NB4 (cell line): ENCODE results near the gene CARD9.

Experiments
- MYC ChIP-seq: IDR thresholded peaks from 2 replicates; pipeline ENCODE4 v1.6.1; 2011; ENCODE audit warnings: low read depth, low read length
- POLR2A ChIP-seq: IDR thresholded peaks from 2 replicates; pipeline ENCODE4 v1.6.1; 2011; ENCODE audit warnings: mild to moderate bottlenecking; ENCODE audit not compliant: insufficient read length; ENCODE audit errors: extremely low read depth
- TF ChIP-seq, protein P1 (sequence below): IDR thresholded peaks from one replicate; pipeline ENCODE4 v1.5.1; 2012; ENCODE audit warnings: low read depth, low read length

DNA sequence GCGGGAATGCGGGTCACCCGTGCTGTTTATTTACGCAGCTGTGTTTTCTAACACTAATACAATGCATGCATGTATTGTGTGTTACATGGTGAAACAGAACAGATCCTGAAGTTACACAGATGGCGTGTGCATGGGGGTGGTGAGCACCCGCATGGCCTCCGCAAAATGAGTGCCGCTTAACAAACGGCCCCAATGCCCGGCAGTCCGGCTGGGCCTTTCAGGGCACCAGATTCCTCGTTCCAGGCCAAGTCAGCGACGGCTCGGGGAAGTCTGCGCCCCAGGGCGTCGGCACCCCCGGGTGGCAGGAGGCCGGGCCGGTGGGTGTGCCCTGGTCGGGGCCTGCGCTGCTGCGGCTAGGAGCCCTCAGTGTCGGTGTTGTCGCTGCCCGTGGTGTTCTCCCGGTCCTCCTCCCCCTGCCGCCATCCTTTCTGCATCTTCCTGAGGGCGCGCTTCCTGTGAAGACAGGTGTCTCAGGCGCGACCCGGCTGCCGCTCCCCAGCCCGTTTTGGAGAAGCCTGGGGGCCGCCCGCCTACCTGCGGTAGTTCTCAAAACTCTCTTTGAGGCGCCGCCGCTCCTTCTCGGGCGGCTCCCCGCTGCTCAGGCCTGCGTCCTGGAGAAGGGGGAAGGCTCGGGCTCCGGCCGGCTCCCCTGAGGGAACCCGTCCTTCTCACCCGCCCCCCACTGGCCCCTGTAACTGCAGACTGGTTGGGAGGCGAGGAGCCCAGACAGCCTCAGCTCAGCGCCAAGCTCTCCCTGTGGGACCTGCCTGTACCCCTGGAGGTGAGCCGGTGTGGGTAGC is 9.3 kb downstream of the CARD9 start:
- TF ChIP-seq, protein P1, sequence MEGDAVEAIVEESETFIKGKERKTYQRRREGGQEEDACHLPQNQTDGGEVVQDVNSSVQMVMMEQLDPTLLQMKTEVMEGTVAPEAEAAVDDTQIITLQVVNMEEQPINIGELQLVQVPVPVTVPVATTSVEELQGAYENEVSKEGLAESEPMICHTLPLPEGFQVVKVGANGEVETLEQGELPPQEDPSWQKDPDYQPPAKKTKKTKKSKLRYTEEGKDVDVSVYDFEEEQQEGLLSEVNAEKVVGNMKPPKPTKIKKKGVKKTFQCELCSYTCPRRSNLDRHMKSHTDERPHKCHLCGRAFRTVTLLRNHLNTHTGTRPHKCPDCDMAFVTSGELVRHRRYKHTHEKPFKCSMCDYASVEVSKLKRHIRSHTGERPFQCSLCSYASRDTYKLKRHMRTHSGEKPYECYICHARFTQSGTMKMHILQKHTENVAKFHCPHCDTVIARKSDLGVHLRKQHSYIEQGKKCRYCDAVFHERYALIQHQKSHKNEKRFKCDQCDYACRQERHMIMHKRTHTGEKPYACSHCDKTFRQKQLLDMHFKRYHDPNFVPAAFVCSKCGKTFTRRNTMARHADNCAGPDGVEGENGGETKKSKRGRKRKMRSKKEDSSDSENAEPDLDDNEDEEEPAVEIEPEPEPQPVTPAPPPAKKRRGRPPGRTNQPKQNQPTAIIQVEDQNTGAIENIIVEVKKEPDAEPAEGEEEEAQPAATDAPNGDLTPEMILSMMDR, result no peak
- TF ChIP-seq POLR2A (peak; percentile 43), MYC (no peak; the same call in 1 of the 2 replicates)
